Activated B cell treated with CpG ODN at 0.5 μM for 24 hours (primary cell): ENCODE data around the gene KRTAP10-1. TPM values are rescaled to one million over a fixed set of nuclear protein-coding genes. Genes with fewer than 3 reads are reported as not detected.

ENCODE experiments used
- ATAC-seq: fragments of 200-7000 bp; cut with Tn5 transposase; one replicate; pipeline ENCODE4 v1.10.0; 2021; ENCODE audit warnings: low read depth, mild to moderate bottlenecking, moderate library complexity
- CTCF ChIA-PET: fragments of 350-600 bp; sonication (Branson Sonifier 250); formaldehyde crosslinking; loops from one replicate; lab custom pipeline; 2021; ENCODE audit warnings: antibody characterized with exemption; lab: Charles Lee
- POLR2A ChIA-PET: fragments of 350-600 bp; sonication (Branson Sonifier 250); formaldehyde crosslinking; loops from one replicate; lab custom pipeline; 2021; ENCODE audit warnings: antibody characterized with exemption; lab: Charles Lee
- DNase-seq: peaks from one replicate; pipeline ENCODE4 v3.0.0; 2022
- H3K27ac Mint-ChIP-seq: one replicate; pipeline ENCODE4 v1.8.0; 2020; ENCODE audit warnings: mixed read lengths
- H3K27me3 Mint-ChIP-seq: one replicate; pipeline ENCODE4 v1.8.0; 2021; ENCODE audit warnings: mixed read lengths
- H3K36me3 Mint-ChIP-seq: one replicate; pipeline ENCODE4 v1.8.0; 2021; ENCODE audit warnings: low read depth, mixed read lengths
- H3K4me1 Mint-ChIP-seq: one replicate; pipeline ENCODE4 v1.8.0; 2021; ENCODE audit warnings: mixed read lengths
- H3K4me3 Mint-ChIP-seq: one replicate; pipeline ENCODE4 v1.8.0; 2020; ENCODE audit warnings: mild to moderate bottlenecking, mixed read lengths
- H3K9me3 Mint-ChIP-seq: one replicate; pipeline ENCODE4 v1.8.0; 2020; ENCODE audit warnings: mixed read lengths
- CTCF ChIP-seq: fragments of 200-600 bp; IDR thresholded peaks from one replicate; pipeline ENCODE4 v1.8.0; 2022; ENCODE audit warnings: antibody characterized with exemption, mild to moderate bottlenecking
- intact Hi-C: fragments of 100-400 bp; cut with micrococcal nuclease; formaldehyde crosslinking; loops from one replicate; pipeline ENCODE4 v1.15.1; 2024
- total RNA-seq: library from RNA; stranded (reverse); gene quantifications from 2 replicates; pipeline ENCODE4 v1.2.3, GENCODE V29; 2022

KRTAP10-1 gene
- total RNA-seq, 1 donor from 2014 or later = not detected

- no peak overlapping the region for H3K27ac Mint-ChIP-seq
- DNase-seq = no peak
- peaks cover 6% of the 10 kb centered on the region for H3K27me3 Mint-ChIP-seq
- intact Hi-C loops = loop anchor here (5.0 kb wide), 1 partner anchor 538 kb away; no protein-coding TSS in a partner anchor
- no peak overlapping the region for H3K4me3 Mint-ChIP-seq
- H3K36me3 Mint-ChIP-seq = no peaks in the 10 kb centered on the region
- TF ChIP-seq CTCF = no peak
- no peak for ATAC-seq
- POLR2A ChIA-PET = no interaction called here
- H3K4me1 Mint-ChIP-seq = peaks cover 30% of the 10 kb centered on the region
- peaks cover 6% of the 10 kb centered on the region for H3K9me3 Mint-ChIP-seq
- CTCF ChIA-PET = no interaction called here
Measured at GRCh38 chr21:44568667-44569556, 28.9 kb upstream of the KRTAP10-1 start.

- H3K27ac Mint-ChIP-seq = no peak overlapping the region
- no peak for TF ChIP-seq CTCF
- peaks cover 6% of the 10 kb centered on the region for H3K27me3 Mint-ChIP-seq
- peaks cover 7% of the 10 kb centered on the region for H3K9me3 Mint-ChIP-seq
- no peak overlapping the region for H3K4me3 Mint-ChIP-seq
- no peak for ATAC-seq
- DNase-seq = no peak
- intact Hi-C loops = loop anchor here (5.0 kb wide), 1 partner anchor 539 kb away; no protein-coding TSS in a partner anchor
- H3K4me1 Mint-ChIP-seq = peaks cover 30% of the 10 kb centered on the region
- no peaks in the 10 kb centered on the region for H3K36me3 Mint-ChIP-seq
- POLR2A ChIA-PET = no interaction called here
- CTCF ChIA-PET = no interaction called here
Measured at GRCh38 chr21:44568261-44568660, 28.3 kb upstream of the KRTAP10-1 start.

- no peak for DNase-seq
- H3K4me3 Mint-ChIP-seq = no peak overlapping the region
- H3K36me3 Mint-ChIP-seq = no peaks in the 10 kb centered on the region
- H3K9me3 Mint-ChIP-seq = peaks cover 10% of the 10 kb centered on the region
- peaks cover 30% of the 10 kb centered on the region for H3K4me1 Mint-ChIP-seq
- TF ChIP-seq CTCF = no peak
- no peak overlapping the region for H3K27ac Mint-ChIP-seq
- intact Hi-C loops = loop anchor here (5.0 kb wide), 1 partner anchor 540 kb away; no protein-coding TSS in a partner anchor
- ChIA-PET CTCF (no interaction called here), POLR2A (no interaction called here)
- H3K27me3 Mint-ChIP-seq = peaks cover 5% of the 10 kb centered on the region
- ATAC-seq = no peak
Measured at GRCh38 chr21:44567481-44568171, 27.6 kb upstream of the KRTAP10-1 start.

GRCh38 chr21:44566403-44566802 is 26.4 kb upstream of the KRTAP10-1 start:
- no peak for TF ChIP-seq CTCF
- ChIA-PET POLR2A (interaction anchor here (0.6 kb wide), 1 partner anchor 361 kb away, joined by 10 read pairs; no protein-coding TSS in a partner anchor), CTCF (no interaction called here)
- peak; percentile 51 for ATAC-seq
- Mint-ChIP-seq H3K36me3 (no peaks in the 10 kb centered on the region), H3K27me3 (no peaks in the 10 kb centered on the region), H3K4me3 (no peak overlapping the region), H3K9me3 (peaks cover 9% of the 10 kb centered on the region), H3K27ac (peak overlapping the region; percentile 68), H3K4me1 (peaks cover 39% of the 10 kb centered on the region)
- intact Hi-C loops = loop anchor here (5.0 kb wide), 1 partner anchor 541 kb away; no protein-coding TSS in a partner anchor
- no peak for DNase-seq
